H1 (cell line): ENCODE data around the gene NPL. TPM values are rescaled to one million over a fixed set of nuclear protein-coding genes. Genes with fewer than 3 reads are reported as not detected.

Source experiments
- CTCF ChIA-PET: fragments of 300-600 bp; sonication (Branson Sonifier 250); formaldehyde crosslinking; loops from one replicate; lab custom pipeline; 2021; ENCODE audit not compliant: partially characterized antibody; lab: Charles Lee
- POLR2A ChIA-PET: fragments of 300-600 bp; sonication (Branson Sonifier 250); formaldehyde crosslinking; loops from one replicate; lab custom pipeline; 2021; ENCODE audit warnings: inconsistent platforms; ENCODE audit not compliant: partially characterized antibody; lab: Charles Lee
- DNase-seq, 2 experiments: peaks; one replicate each; pipeline versions ENCODE4 v3.0.0 to v3.0.0-alpha.2; 2010 to 2022; ENCODE audit warnings: low spot score in 2 of 2, low read depth in 1 of 2, mixed read lengths in 1 of 2
- FAIRE-seq: peaks from 2 replicates; lab custom pipeline; 2011; peaks lifted over from hg19 to GRCh38; lab: Jason Lieb, UNC
- H2AFZ ChIP-seq: 2 replicates; pipeline ENCODE4 v1.8.1; 2012; ENCODE audit warnings: low read length, inconsistent platforms
- H2AK5ac ChIP-seq: 2 replicates; pipeline ENCODE4 v1.6.1; 2013; ENCODE audit warnings: low read depth, low read length
- H2BK120ac ChIP-seq: replicated peaks from 2 replicates; pipeline ENCODE3; 2013; ENCODE audit warnings: low read depth, low read length, inconsistent platforms
- H2BK12ac ChIP-seq: 2 replicates; pipeline ENCODE4 v1.6.1; 2013; ENCODE audit warnings: low read depth, low read length
- H2BK15ac ChIP-seq: 2 replicates; pipeline ENCODE4 v1.6.1; 2013; ENCODE audit warnings: low read length
- H2BK20ac ChIP-seq: 2 replicates; pipeline ENCODE4 v1.6.1; 2013; ENCODE audit warnings: low read length
- H2BK5ac ChIP-seq: 2 replicates; pipeline ENCODE4 v1.6.1; 2013; ENCODE audit warnings: low read depth, low read length
- H3K14ac ChIP-seq: 2 replicates; pipeline ENCODE4 v1.6.1; 2013; ENCODE audit warnings: inconsistent platforms; ENCODE audit not compliant: insufficient read length
- H3K18ac ChIP-seq: 2 replicates; pipeline ENCODE4 v1.6.1; 2013; ENCODE audit warnings: low read length; ENCODE audit errors: extremely low read depth
- H3K23ac ChIP-seq: 2 replicates; pipeline ENCODE4 v1.6.1; 2013; ENCODE audit warnings: inconsistent platforms; ENCODE audit not compliant: insufficient read length
- H3K23me2 ChIP-seq: 2 replicates; pipeline ENCODE4 v1.6.1; 2013; ENCODE audit warnings: low read depth, low read length
- H3K27ac ChIP-seq: 2 replicates; pipeline ENCODE4 v1.6.1; 2011; ENCODE audit warnings: low read depth, low read length, inconsistent platforms
- H3K27me3 ChIP-seq, 4 experiments: replicated peaks in 1 of 4; 1 replicate in 1 of 4; 2 replicates in 3 of 4; pipeline versions ENCODE4 v1.6.1 to v1.8.1; 2011 to 2013; ENCODE audit warnings: low read length in 3 of 4, mild to moderate bottlenecking in 3 of 4, inconsistent platforms in 2 of 4, mixed read lengths in 2 of 4, moderate library complexity in 1 of 4; ENCODE audit not compliant: control insufficient read depth in 3 of 4, insufficient read depth in 3 of 4; ENCODE audit errors: extremely low read depth in 1 of 4
- H3K36me3 ChIP-seq, 4 experiments: 2 replicates each; pipeline versions ENCODE4 v1.6.1 to v1.8.1; 2011 to 2013; ENCODE audit warnings: mild to moderate bottlenecking in 4 of 4, low read length in 3 of 4, moderate library complexity in 2 of 4, control low read depth in 1 of 4, inconsistent platforms in 1 of 4; ENCODE audit not compliant: insufficient read depth in 4 of 4, control insufficient read depth in 2 of 4
- H3K4ac ChIP-seq: replicated peaks from 2 replicates; pipeline ENCODE3; 2013; ENCODE audit warnings: low read length, low read depth, mixed read lengths, inconsistent platforms; ENCODE audit not compliant: insufficient read length
- H3K4me1 ChIP-seq, 4 experiments: replicated peaks in 1 of 4; 1 replicate in 1 of 4; 2 replicates in 3 of 4; pipeline versions ENCODE4 v1.6.1 to v1.8.1; 2011 to 2013; ENCODE audit warnings: low read length in 3 of 4, inconsistent platforms in 2 of 4, mixed read lengths in 1 of 4; ENCODE audit not compliant: insufficient read depth in 4 of 4, control insufficient read depth in 3 of 4
- H3K4me2 ChIP-seq, 2 experiments: 2 replicates each; pipeline versions ENCODE4 v1.6.1 to v1.8.1; 2011 to 2013; ENCODE audit warnings: low read depth in 2 of 2, low read length in 2 of 2, control low read depth in 1 of 2, inconsistent platforms in 1 of 2, mild to moderate bottlenecking in 1 of 2; ENCODE audit not compliant: insufficient read depth in 1 of 2
- H3K4me3 ChIP-seq, 4 experiments: fragments of 200-600, 300-600 bp in 1 of 4; sonication (generic), shearing (Covaris generic), sonication (Bioruptor Twin) in 1 of 4; 2 replicates each; pipeline versions ENCODE4 v1.5.1 to v1.8.1; 2011 to 2016; ENCODE audit warnings: low read length in 4 of 4, low read depth in 3 of 4, control low read depth in 2 of 4, inconsistent platforms in 2 of 4, mild to moderate bottlenecking in 2 of 4, mixed read lengths in 1 of 4, moderate library complexity in 1 of 4; ENCODE audit not compliant: insufficient read depth in 2 of 4; ENCODE audit errors: extremely low read depth in 1 of 4
- H3K56ac ChIP-seq: replicated peaks from 2 replicates; pipeline ENCODE3; 2013; ENCODE audit warnings: low read depth, mild to moderate bottlenecking, mixed read lengths, low read length, inconsistent platforms; ENCODE audit not compliant: insufficient read length
- H3K79me1 ChIP-seq: 2 replicates; pipeline ENCODE4 v1.6.1; 2013; ENCODE audit warnings: low read depth, low read length, control low read depth
- H3K79me2 ChIP-seq, 2 experiments: 2 replicates each; pipeline versions ENCODE4 v1.6.1 to v1.8.1; 2012 to 2013; ENCODE audit warnings: low read length in 2 of 2, mild to moderate bottlenecking in 2 of 2, inconsistent platforms in 1 of 2; ENCODE audit not compliant: insufficient read depth in 2 of 2, control insufficient read depth in 1 of 2
- H3K9ac ChIP-seq, 4 experiments: replicated peaks in 1 of 4; 1 replicate in 1 of 4; 2 replicates in 3 of 4; pipeline versions ENCODE4 v1.6.1 to v1.8.1; 2011 to 2013; ENCODE audit warnings: low read depth in 3 of 4, low read length in 3 of 4, control low read depth in 2 of 4, mild to moderate bottlenecking in 2 of 4, moderate library complexity in 2 of 4, inconsistent platforms in 1 of 4; ENCODE audit errors: extremely low read depth in 1 of 4
- H3K9me3 ChIP-seq, 2 experiments: 2 replicates each; pipeline versions ENCODE4 v1.6.1 to v1.8.1; 2012 to 2013; ENCODE audit warnings: mild to moderate bottlenecking in 2 of 2, moderate library complexity in 2 of 2, control low read depth in 1 of 2, inconsistent platforms in 1 of 2, low read depth in 1 of 2, low read length in 1 of 2, mixed read lengths in 1 of 2; ENCODE audit not compliant: insufficient read depth in 2 of 2
- H4K20me1 ChIP-seq, 2 experiments: replicated peaks in 1 of 2; 2 replicates each; pipeline versions ENCODE3 to v1.8.1; 2011 to 2013; ENCODE audit warnings: inconsistent platforms in 2 of 2, low read length in 2 of 2, mild to moderate bottlenecking in 1 of 2; ENCODE audit not compliant: insufficient read depth in 2 of 2, control insufficient read depth in 1 of 2
- H4K5ac ChIP-seq: 2 replicates; pipeline ENCODE4 v1.6.1; 2013; ENCODE audit warnings: low read length, low read depth, mixed read lengths, inconsistent platforms; ENCODE audit not compliant: insufficient read length
- H4K8ac ChIP-seq: 2 replicates; pipeline ENCODE4 v1.8.0; 2013; ENCODE audit warnings: mild to moderate bottlenecking, moderate library complexity, low read length, inconsistent platforms; ENCODE audit not compliant: insufficient read depth; ENCODE audit errors: extremely low read depth
- H4K91ac ChIP-seq: replicated peaks from 2 replicates; pipeline ENCODE3; 2013; ENCODE audit warnings: low read length, mixed read lengths, inconsistent platforms; ENCODE audit not compliant: insufficient read length
- GABPA ChIP-seq: IDR thresholded peaks from 2 replicates; pipeline ENCODE4 v1.6.1; 2011; ENCODE audit warnings: mild to moderate bottlenecking, low read length, moderate library complexity, borderline replicate concordance; ENCODE audit not compliant: insufficient read depth
- MAFK ChIP-seq: IDR thresholded peaks from 2 replicates; pipeline ENCODE4 v1.6.1; 2012; ENCODE audit warnings: low read depth, mild to moderate bottlenecking, improper control_type of control experiment, low read length
- NANOG ChIP-seq: IDR thresholded peaks from 2 replicates; pipeline ENCODE4 v1.6.1; 2011; ENCODE audit warnings: low read length, low read depth, mild to moderate bottlenecking, inconsistent platforms; ENCODE audit not compliant: insufficient read depth, poor library complexity, severe bottlenecking
- PHF8 ChIP-seq: fragments of 200-600 bp; sonication (generic); conservative IDR thresholded peaks from 2 replicates; pipeline ENCODE4 v1.7.1; 2012; ENCODE audit warnings: low read depth, mild to moderate bottlenecking, inconsistent platforms, low read length, moderate library complexity
- POLR2AphosphoS5 ChIP-seq: IDR thresholded peaks from 2 replicates; pipeline ENCODE4 v1.6.1; 2011; ENCODE audit warnings: low read depth, low read length
- RBBP5 ChIP-seq: IDR thresholded peaks from 2 replicates; pipeline ENCODE4 v1.7.1; 2012; ENCODE audit warnings: low read depth, mild to moderate bottlenecking, inconsistent platforms, low read length, moderate library complexity, borderline replicate concordance
- RXRA ChIP-seq: IDR thresholded peaks from 2 replicates; pipeline ENCODE4 v1.6.1; 2011; ENCODE audit warnings: low read depth, mild to moderate bottlenecking, low read length, moderate library complexity; ENCODE audit not compliant: insufficient read depth
- SIRT6 ChIP-seq: IDR thresholded peaks from one replicate; pipeline ENCODE4 v1.7.1; 2012; ENCODE audit warnings: low read length, inconsistent platforms
- SP2 ChIP-seq: IDR thresholded peaks from 2 replicates; pipeline ENCODE4 v1.6.1; 2012; ENCODE audit warnings: mild to moderate bottlenecking, low read length, inconsistent platforms
- WGBS, 2 experiments: shearing (Covaris generic) in 1 of 2; methylation state at CpG; one replicate each; pipeline versions ENCODE4 v1.1.6 to v1.1.7; 2013 to 2015; ENCODE audit warnings: low lambda C conversion rate in 2 of 2, mixed read lengths in 2 of 2, inconsistent platforms in 1 of 2, low coverage in 1 of 2, missing lambda C conversion rate in 1 of 2; ENCODE audit not compliant: insufficient replicate concordance in 2 of 2, insufficient coverage in 1 of 2, insufficient read length in 1 of 2; ENCODE audit errors: extremely low coverage in 1 of 2, missing lambda C conversion rate in 1 of 2; 5-methylcytosine and 5-hydroxymethylcytosine counted together
- polyA plus RNA-seq, 7 experiments: library from polyadenylated mRNA; depleted of rRNA in 3 of 7; stranded (reverse) in 5 of 7; unstranded in 2 of 7; fragments of >200 nt in 5 of 7; fragments of 200-250 nt in 2 of 7; gene quantifications; 1 replicate in 5 of 7; 2 replicates in 1 of 7; 4 replicates in 1 of 7; pipeline versions ENCODE4 v1.2.1 to v1.2.3, GENCODE V29; 2011 to 2013; ENCODE audit warnings: missing spikeins in 2 of 7, mixed read lengths in 2 of 7
- total RNA-seq: library from RNA; stranded (reverse); fragmentation: NEBNext Ultra II Directional; extraction: Animal tissue kit (Norgen Biotek cat#: 25700); gene quantifications from 2 replicates; pipeline ENCODE4 v1.2.1, GENCODE V29; 2021
- TF ChIP-seq, protein P1 (sequence below): IDR thresholded peaks from 2 replicates; pipeline ENCODE4 v1.6.1; 2012; ENCODE audit warnings: low read length, inconsistent platforms

The NPL gene
- total and polyA plus RNA-seq, 2 of the 8 experiments (the other 6 are each of a cell fraction or from before 2014, with no cell fraction given) = 2.2 to 4.4 TPM

GRCh38 chr1:182778862-182779261, 10.7 kb upstream of the NPL start:
- Histone ChIP-seq H3K4me3 (no peak overlapping the region), H3K23me2 (no peaks in the 10 kb centered on the region), H3K27ac (no peak overlapping the region), H3K4ac (no peak overlapping the region), H3K56ac (no peak overlapping the region), H4K91ac (no peak overlapping the region), H2BK20ac (no peak overlapping the region), H2AFZ (no peak overlapping the region), H2AK5ac (no peak overlapping the region), H3K27me3 (no peaks in the 10 kb centered on the region), H3K4me1 (peaks cover 0 to 8% (median 3%) of the 10 kb centered on the region in 4 experiments; a peak in 2 of 7 replicates), H3K36me3 (no peaks in the 10 kb centered on the region), H3K79me1 (no peaks in the 10 kb centered on the region), H4K20me1 (no peaks in the 10 kb centered on the region), H2BK120ac (no peak overlapping the region), H3K79me2 (no peaks in the 10 kb centered on the region), H4K8ac (no peak overlapping the region), H3K23ac (no peak overlapping the region), H2BK15ac (no peak overlapping the region), H2BK12ac (no peak overlapping the region), H4K5ac (no peak overlapping the region), H2BK5ac (no peak overlapping the region), H3K4me2 (no peak overlapping the region), H3K9me3 (no peaks in the 10 kb centered on the region), H3K9ac (no peak overlapping the region)
- ChIA-PET CTCF (interaction anchor here (0.9 to 1.1 kb wide), 2 partner anchors 178 to 183 kb away, joined by 3 to 5 read pairs; no protein-coding TSS in a partner anchor), POLR2A (no interaction called here)
- DNase-seq = no peak
- WGBS, 2 experiments = 95% methylated on average over 2 of the region's 2 CpGs; no CpG with 5 or more reads in 1 of the 2 experiments
- no peak for FAIRE-seq
- TF ChIP-seq PHF8 (no peak), SIRT6 (no peak), GABPA (no peak), POLR2AphosphoS5 (no peak), NANOG (no peak), RXRA (no peak), MAFK (no peak), SP2 (no peak), RBBP5 (no peak)
- TF ChIP-seq, protein P1, sequence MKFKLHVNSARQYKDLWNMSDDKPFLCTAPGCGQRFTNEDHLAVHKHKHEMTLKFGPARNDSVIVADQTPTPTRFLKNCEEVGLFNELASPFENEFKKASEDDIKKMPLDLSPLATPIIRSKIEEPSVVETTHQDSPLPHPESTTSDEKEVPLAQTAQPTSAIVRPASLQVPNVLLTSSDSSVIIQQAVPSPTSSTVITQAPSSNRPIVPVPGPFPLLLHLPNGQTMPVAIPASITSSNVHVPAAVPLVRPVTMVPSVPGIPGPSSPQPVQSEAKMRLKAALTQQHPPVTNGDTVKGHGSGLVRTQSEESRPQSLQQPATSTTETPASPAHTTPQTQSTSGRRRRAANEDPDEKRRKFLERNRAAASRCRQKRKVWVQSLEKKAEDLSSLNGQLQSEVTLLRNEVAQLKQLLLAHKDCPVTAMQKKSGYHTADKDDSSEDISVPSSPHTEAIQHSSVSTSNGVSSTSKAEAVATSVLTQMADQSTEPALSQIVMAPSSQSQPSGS = no peak
- TF ChIP-seq, all 59 proteins: peak for 0
- H3K18ac ChIP-seq = no peak overlapping the region
- H3K14ac ChIP-seq = no peak overlapping the region
